ENCODE measurements around the gene PIP4K2A.

GRCh38 chr10:22643775-22644174 is 70.6 kb downstream of the PIP4K2A start:
- TF ChIP-seq CHD2 (IDR thresholded peaks at IDR 0.05; ENCODE audit: low read length): no peak
- no peak for TF ChIP-seq ATF3 (IDR thresholded peaks at IDR 0.05; ENCODE audit: insufficient read depth, low read depth, low read length)
- no peak for TF ChIP-seq YY1 (IDR thresholded peaks at IDR 0.05; ENCODE audit: low read depth, low read length)
- no peak for TF ChIP-seq SIN3A (conservative IDR thresholded peaks at IDR 0.05 in 1 of 2, IDR thresholded peaks at IDR 0.05 in 1 of 2; ENCODE audit: low read depth in 1 of 2, low read length in 2 of 2)
- no peak for TF ChIP-seq CTCF (IDR thresholded peaks at IDR 0.05; ENCODE audit: control extremely low read depth in 1 of 3, insufficient read depth in 1 of 3, low read depth in 1 of 3, low read length in 3 of 3)
- no peak for TF ChIP-seq SP1 (IDR thresholded peaks at IDR 0.05; ENCODE audit: low read depth, low read length)
- TF ChIP-seq SRF (IDR thresholded peaks at IDR 0.05; ENCODE audit: low read depth, low read length): no peak
- TF ChIP-seq USF2 (IDR thresholded peaks at IDR 0.05; ENCODE audit: low read length): no peak
- no peak for TF ChIP-seq TBP (IDR thresholded peaks at IDR 0.05; ENCODE audit: low read depth, low read length)
- TF ChIP-seq EP300 (IDR thresholded peaks at IDR 0.05; ENCODE audit: borderline replicate concordance in 1 of 2, low read depth in 2 of 2, low read length in 2 of 2): no peak
- TF ChIP-seq EZH2 (IDR thresholded peaks at IDR 0.05; ENCODE audit: low read depth, low read length, severe bottlenecking): no peak
- TF ChIP-seq POLR2AphosphoS5 (IDR thresholded peaks at IDR 0.05; ENCODE audit: low read depth, low read length): no peak

All from H1 (cell line).